ENCODE data around the gene DCST2. TPM values are rescaled to one million over a fixed set of nuclear protein-coding genes. Genes with fewer than 3 reads are reported as not detected.

The DCST2 gene
- polyA plus RNA-seq, 3 donors: 2.6 TPM; not detected in 2

- Mint-ChIP-seq H3K4me3 (peak overlapping the region in 1 of 2 donors; percentile 91), H3K27ac (peak overlapping the region in 1 of 7 donors; percentile 12), H3K36me3 (peaks cover 13 to 16% of the 10 kb centered on the region in 2 donors), H3K27me3 (ENCODE audit: low read depth in 3 of 3) (peaks cover 50 to 72% (median 60%) of the 10 kb centered on the region in 3 donors), H3K9me3 (peaks cover 0 to 35% (median 15%) of the 10 kb centered on the region in 7 donors), H3K4me1 (peaks cover 38% of the 10 kb centered on the region)
- no peak overlapping the region for H3K4me2 ChIP-seq (replicated peaks; ENCODE audit: extremely low read depth, low read length, poor library complexity, severe bottlenecking)
- H3K27ac ChIP-seq (ENCODE audit: low read depth in 1 of 2, low read length in 2 of 2): no peak overlapping the region
- H3K4me3 ChIP-seq (replicated peaks in 1 of 3; ENCODE audit: low read depth in 2 of 3, low read length in 3 of 3): no peak overlapping the region
- H3K36me3 ChIP-seq (replicated peaks in 1 of 2; ENCODE audit: control insufficient read depth in 1 of 2, insufficient read depth in 2 of 2, low read length in 2 of 2): no peaks in the 10 kb centered on the region
- H4K20me1 ChIP-seq (ENCODE audit: insufficient read depth, low read length): peaks cover 27% of the 10 kb centered on the region
- no peak overlapping the region for H3K9ac ChIP-seq (ENCODE audit: insufficient read depth, low read length, poor library complexity, severe bottlenecking)
- 81% methylated on average over 4 of the region's 4 CpGs for WGBS (ENCODE audit: insufficient coverage)
- intact Hi-C loops (cut with micrococcal nuclease): no loop called here
- no peak overlapping the region for H2AFZ ChIP-seq (ENCODE audit: insufficient read depth, low read depth, low read length, poor library complexity, severe bottlenecking)
- peaks cover 47 to 66% of the 10 kb centered on the region in 2 donors for H3K27me3 ChIP-seq (ENCODE audit: control insufficient read depth in 2 of 2, insufficient read depth in 2 of 2, low read length in 2 of 2)
- no peak for DNase-seq
- no peak for TF ChIP-seq CTCF (IDR thresholded peaks at IDR 0.05)
- no peaks in the 10 kb centered on the region for H3K79me2 ChIP-seq (ENCODE audit: insufficient read depth, low read length)
- H3K4me1 ChIP-seq (ENCODE audit: control insufficient read depth in 1 of 2, insufficient read depth in 2 of 2, low read length in 2 of 2): peaks cover 42 to 52% of the 10 kb centered on the region in 2 donors
- peaks cover 0 to 11% of the 10 kb centered on the region in 2 donors for H3K9me3 ChIP-seq (replicated peaks in 1 of 2; ENCODE audit: control insufficient read depth in 1 of 2, insufficient read depth in 1 of 2, low read length in 2 of 2)
Measured at GRCh38 chr1:155077758-155078445, 44.3 kb upstream of the DCST2 start.

GRCh38 chr1:155077346-155077745, 43.8 kb upstream of the DCST2 start:
- Mint-ChIP-seq H3K36me3 (peaks cover 11 to 14% of the 10 kb centered on the region in 2 donors), H3K9me3 (peaks cover 0 to 30% (median 15%) of the 10 kb centered on the region in 7 donors), H3K27ac (no peak overlapping the region), H3K27me3 (ENCODE audit: low read depth in 3 of 3) (peaks cover 50 to 67% (median 55%) of the 10 kb centered on the region in 3 donors), H3K4me1 (peaks cover 35% of the 10 kb centered on the region), H3K4me3 (peak overlapping the region in 1 of 2 donors; percentile 91)
- Histone ChIP-seq H3K4me1 (ENCODE audit: control insufficient read depth in 1 of 2, insufficient read depth in 2 of 2, low read length in 2 of 2) (peaks cover 41 to 46% of the 10 kb centered on the region in 2 donors), H4K20me1 (ENCODE audit: insufficient read depth, low read length) (peaks cover 27% of the 10 kb centered on the region), H3K4me2 (replicated peaks; ENCODE audit: extremely low read depth, low read length, poor library complexity, severe bottlenecking) (no peak overlapping the region), H3K9me3 (replicated peaks in 1 of 2; ENCODE audit: control insufficient read depth in 1 of 2, insufficient read depth in 1 of 2, low read length in 2 of 2) (peaks cover 0 to 5% of the 10 kb centered on the region in 2 donors), H3K27me3 (ENCODE audit: control insufficient read depth in 2 of 2, insufficient read depth in 2 of 2, low read length in 2 of 2) (peaks cover 41 to 61% of the 10 kb centered on the region in 2 donors), H3K9ac (ENCODE audit: insufficient read depth, low read length, poor library complexity, severe bottlenecking) (no peak overlapping the region), H2AFZ (ENCODE audit: insufficient read depth, low read depth, low read length, poor library complexity, severe bottlenecking) (no peak overlapping the region), H3K27ac (ENCODE audit: low read depth in 1 of 2, low read length in 2 of 2) (no peak overlapping the region), H3K4me3 (replicated peaks in 1 of 3; ENCODE audit: low read depth in 2 of 3, low read length in 3 of 3) (no peak overlapping the region), H3K36me3 (replicated peaks in 1 of 2; ENCODE audit: control insufficient read depth in 1 of 2, insufficient read depth in 2 of 2, low read length in 2 of 2) (no peaks in the 10 kb centered on the region), H3K79me2 (ENCODE audit: insufficient read depth, low read length) (no peaks in the 10 kb centered on the region)
- intact Hi-C loops (cut with micrococcal nuclease): no loop called here
- DNase-seq: no peak
- no peak for TF ChIP-seq CTCF (IDR thresholded peaks at IDR 0.05)
- WGBS (ENCODE audit: insufficient coverage): 94% methylated on average over 3 of the region's 3 CpGs
